ENCODE data around the gene ATP11C. TPM values are rescaled to one million over a fixed set of nuclear protein-coding genes. Genes with fewer than 3 reads are reported as not detected.

The ATP11C gene
- total and polyA plus RNA-seq, 7 donors: 2.1 to 3.9 (median 3.0) TPM

DNA sequence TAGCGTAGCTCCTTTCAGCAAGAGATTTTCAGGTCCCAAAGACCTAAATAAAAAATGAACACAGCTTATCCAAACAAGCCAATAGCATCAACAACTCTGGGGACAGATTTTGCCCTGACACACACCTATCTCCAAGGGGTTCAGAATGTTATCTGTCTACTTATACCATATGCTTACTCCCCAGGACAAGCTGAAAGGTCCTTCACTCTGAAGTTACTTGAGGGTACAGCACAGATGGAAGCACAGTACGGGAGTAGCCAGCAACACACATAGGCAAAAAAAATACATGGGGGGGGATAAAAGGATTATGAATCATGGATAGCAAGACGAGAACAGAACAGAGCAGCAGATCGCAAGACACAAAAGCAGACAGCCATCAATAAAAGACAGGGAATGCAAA is 134.2 kb downstream of the ATP11C start:
- Histone ChIP-seq H3K27me3 (ENCODE audit: insufficient read depth in 3 of 3, low read length in 2 of 3) (no peaks in the 10 kb centered on the region), H3K9me3 (no peaks in the 10 kb centered on the region), H3K36me3 (ENCODE audit: insufficient read depth in 1 of 2, low read depth in 1 of 2) (peaks cover 0 to 15% of the 10 kb centered on the region in 2 donors), H3K4me3 (no peak overlapping the region), H3K27ac (no peak overlapping the region), H3K4me1 (no peaks in the 10 kb centered on the region)
- WGBS, 3 donors: 84 to 98% (median 95%) methylated on average over 4 of the region's 4 CpGs
- DNase-seq (no peak), ATAC-seq (no peak)
- intact Hi-C loops (cut with DNase I): no loop called here
- TF ChIP-seq, protein P1, sequence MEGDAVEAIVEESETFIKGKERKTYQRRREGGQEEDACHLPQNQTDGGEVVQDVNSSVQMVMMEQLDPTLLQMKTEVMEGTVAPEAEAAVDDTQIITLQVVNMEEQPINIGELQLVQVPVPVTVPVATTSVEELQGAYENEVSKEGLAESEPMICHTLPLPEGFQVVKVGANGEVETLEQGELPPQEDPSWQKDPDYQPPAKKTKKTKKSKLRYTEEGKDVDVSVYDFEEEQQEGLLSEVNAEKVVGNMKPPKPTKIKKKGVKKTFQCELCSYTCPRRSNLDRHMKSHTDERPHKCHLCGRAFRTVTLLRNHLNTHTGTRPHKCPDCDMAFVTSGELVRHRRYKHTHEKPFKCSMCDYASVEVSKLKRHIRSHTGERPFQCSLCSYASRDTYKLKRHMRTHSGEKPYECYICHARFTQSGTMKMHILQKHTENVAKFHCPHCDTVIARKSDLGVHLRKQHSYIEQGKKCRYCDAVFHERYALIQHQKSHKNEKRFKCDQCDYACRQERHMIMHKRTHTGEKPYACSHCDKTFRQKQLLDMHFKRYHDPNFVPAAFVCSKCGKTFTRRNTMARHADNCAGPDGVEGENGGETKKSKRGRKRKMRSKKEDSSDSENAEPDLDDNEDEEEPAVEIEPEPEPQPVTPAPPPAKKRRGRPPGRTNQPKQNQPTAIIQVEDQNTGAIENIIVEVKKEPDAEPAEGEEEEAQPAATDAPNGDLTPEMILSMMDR (IDR thresholded peaks at IDR 0.05): no peak

DNA sequence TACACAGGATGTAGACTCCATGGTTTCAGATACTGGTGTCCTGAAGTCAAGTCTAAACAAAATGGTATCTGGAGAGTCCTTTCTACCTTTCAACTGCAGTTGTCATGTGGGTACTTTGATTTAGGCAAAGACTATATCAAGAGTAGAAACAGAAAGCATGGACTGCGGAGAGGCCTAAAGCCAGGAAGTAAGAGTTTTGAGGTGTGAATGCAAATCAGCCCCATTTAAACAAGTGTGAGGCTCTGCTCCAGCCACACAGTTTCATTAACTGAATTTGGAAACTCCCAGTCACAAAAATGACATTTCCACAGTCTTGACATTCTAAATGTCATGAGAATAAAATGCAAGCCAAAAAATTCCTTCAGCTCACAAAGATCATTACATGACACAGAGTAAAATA is 137.7 kb downstream of the ATP11C start:
- TF ChIP-seq, protein P1 (IDR thresholded peaks at IDR 0.05): no peak
- 84 to 100% (median 97%) methylated on average over 1 of the region's 1 CpG for WGBS, 3 donors
- ATAC-seq (no peak), DNase-seq (no peak)
- H3K36me3 ChIP-seq (ENCODE audit: insufficient read depth in 1 of 2, low read depth in 1 of 2): peaks cover 0 to 3% of the 10 kb centered on the region in 2 donors
- intact Hi-C loops (cut with DNase I): no loop called here
- H3K9me3 ChIP-seq: no peaks in the 10 kb centered on the region
- H3K27ac ChIP-seq: no peak overlapping the region
- H3K4me3 ChIP-seq: no peak overlapping the region
- no peaks in the 10 kb centered on the region for H3K4me1 ChIP-seq
- H3K27me3 ChIP-seq (ENCODE audit: insufficient read depth in 3 of 3, low read length in 2 of 3): no peaks in the 10 kb centered on the region

DNA sequence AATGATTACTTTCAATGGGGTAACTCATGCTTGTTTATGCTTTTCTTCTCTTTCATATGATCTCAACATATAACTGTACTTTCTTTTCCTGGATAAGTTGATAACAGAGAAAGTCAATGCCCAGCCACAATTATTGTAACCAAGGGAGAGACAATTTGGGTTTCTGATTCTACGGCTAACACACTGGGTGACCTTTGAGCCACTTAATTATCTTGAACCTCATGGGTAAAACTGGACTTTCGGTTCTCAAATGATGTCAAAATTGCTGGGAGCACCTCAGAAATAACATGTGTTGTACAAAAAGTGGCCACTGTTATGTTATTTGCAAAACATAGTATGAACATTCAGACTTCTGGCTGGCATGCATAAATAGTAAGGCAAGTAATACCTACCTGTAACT is 145.3 kb downstream of the ATP11C start:
- 81 to 100% (median 93%) methylated on average over 2 of the region's 2 CpGs for WGBS, 3 donors
- H3K27me3 ChIP-seq (ENCODE audit: insufficient read depth in 3 of 3, low read length in 2 of 3): no peaks in the 10 kb centered on the region
- peaks cover 0 to 22% of the 10 kb centered on the region in 2 donors for H3K36me3 ChIP-seq (ENCODE audit: insufficient read depth in 1 of 2, low read depth in 1 of 2)
- H3K9me3 ChIP-seq: no peaks in the 10 kb centered on the region
- intact Hi-C loops (cut with DNase I): no loop called here
- no peak overlapping the region for H3K4me3 ChIP-seq
- ATAC-seq (no peak), DNase-seq (no peak)
- TF ChIP-seq, protein P1 (IDR thresholded peaks at IDR 0.05): no peak
- no peak overlapping the region for H3K27ac ChIP-seq
- no peaks in the 10 kb centered on the region for H3K4me1 ChIP-seq

DNA sequence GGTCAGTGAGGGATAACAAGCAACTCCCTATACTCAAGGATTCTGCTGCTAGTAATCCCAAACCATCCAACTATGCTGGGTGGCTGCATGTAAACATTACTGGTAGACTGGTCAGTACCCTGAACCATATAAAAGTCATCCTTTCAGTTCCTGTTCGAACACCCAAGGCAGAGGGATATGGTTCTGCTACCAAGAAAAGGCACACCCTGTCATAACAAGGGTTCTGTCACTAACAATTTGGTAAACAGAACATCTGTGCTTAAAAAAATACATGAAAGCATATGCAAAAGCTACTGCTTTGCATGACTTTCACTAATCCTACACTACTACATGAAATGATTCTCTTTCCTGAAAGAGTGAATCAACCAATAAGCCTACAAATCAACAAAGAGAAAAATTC is 148.0 kb downstream of the ATP11C start:
- Histone ChIP-seq H3K27ac (no peak overlapping the region), H3K4me1 (no peaks in the 10 kb centered on the region), H3K36me3 (ENCODE audit: insufficient read depth in 1 of 2, low read depth in 1 of 2) (peaks cover 0 to 22% of the 10 kb centered on the region in 2 donors), H3K9me3 (no peaks in the 10 kb centered on the region), H3K27me3 (ENCODE audit: insufficient read depth in 3 of 3, low read length in 2 of 3) (no peaks in the 10 kb centered on the region), H3K4me3 (no peak overlapping the region)
- WGBS, 3 donors: 67 to 100% (median 90%) methylated on average over 1 of the region's 1 CpG
- DNase-seq: no peak
- TF ChIP-seq, protein P1 (IDR thresholded peaks at IDR 0.05): no peak
- ATAC-seq: no peak
- intact Hi-C loops (cut with DNase I): no loop called here

DNA sequence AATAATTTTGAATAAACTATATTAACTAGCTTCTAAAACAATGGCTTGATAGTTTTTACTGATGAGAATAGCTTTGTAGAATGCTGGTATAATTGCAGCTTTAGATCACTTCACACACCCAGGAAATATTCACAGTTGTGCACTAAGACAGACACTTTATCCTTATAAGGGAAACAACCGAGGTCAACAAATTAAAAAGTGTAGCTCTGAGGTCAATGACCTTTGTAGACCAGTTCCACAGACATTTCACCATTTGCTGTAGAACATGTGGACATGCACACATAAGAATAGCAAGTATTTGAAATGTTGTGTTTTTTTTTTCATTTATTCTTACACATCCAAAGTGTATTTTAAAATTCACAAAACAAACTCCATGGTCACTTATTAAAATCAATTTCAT is 148.9 kb downstream of the ATP11C start:
- intact Hi-C loops (cut with DNase I): no loop called here
- ATAC-seq: no peak
- H3K27ac ChIP-seq: no peak overlapping the region
- no peaks in the 10 kb centered on the region for H3K27me3 ChIP-seq (ENCODE audit: insufficient read depth in 3 of 3, low read length in 2 of 3)
- DNase-seq: no peak
- TF ChIP-seq, protein P1 (IDR thresholded peaks at IDR 0.05): no peak
- no peaks in the 10 kb centered on the region for H3K4me1 ChIP-seq
- no peaks in the 10 kb centered on the region for H3K9me3 ChIP-seq
- H3K36me3 ChIP-seq (ENCODE audit: insufficient read depth in 1 of 2, low read depth in 1 of 2): peaks cover 0 to 19% of the 10 kb centered on the region in 2 donors
- no peak overlapping the region for H3K4me3 ChIP-seq
- WGBS, 3 donors: 46 to 75% (median 56%) methylated on average over 1 of the region's 1 CpG

All from psoas muscle (tissue), 8 donors.